Epithelial cell of proximal tubule (primary cell): ENCODE data around the gene ELFN1. TPM values are rescaled to one million over a fixed set of nuclear protein-coding genes. Genes with fewer than 3 reads are reported as not detected.

Experiments used
- DNase-seq: peaks from one replicate; pipeline ENCODE4 v3.0.0-alpha.2; 2011; ENCODE audit warnings: low read depth
- H3K4me3 ChIP-seq: 2 replicates; pipeline ENCODE4 v1.5.1; 2011; ENCODE audit warnings: low read depth, mild to moderate bottlenecking, low read length
- CTCF ChIP-seq: conservative IDR thresholded peaks from 2 replicates; pipeline ENCODE4 v1.5.1; 2012; ENCODE audit warnings: low read depth, mild to moderate bottlenecking, low read length
- total RNA-seq: library from RNA; depleted of rRNA; stranded (reverse); fragments of >200 nt; gene quantifications from 2 replicates; pipeline ENCODE4 v1.2.3, GENCODE V29; 2015

ELFN1 gene
- total RNA-seq, 1 donor from 2014 or later, result 0.23 TPM

- DNase-seq, result no peak
- no peak for TF ChIP-seq CTCF
- H3K4me3 ChIP-seq, result no peak overlapping the region
Measured at GRCh38 chr7:1742555-1743303, 72.7 kb downstream of the ELFN1 start.

GRCh38 chr7:1743481-1744230, 73.6 kb downstream of the ELFN1 start:
- H3K4me3 ChIP-seq, result no peak overlapping the region
- no peak for TF ChIP-seq CTCF
- DNase-seq, result no peak

GRCh38 chr7:1744296-1745017, 74.4 kb downstream of the ELFN1 start:
- no peak overlapping the region for H3K4me3 ChIP-seq
- no peak for DNase-seq
- no peak for TF ChIP-seq CTCF

GRCh38 chr7:1745018-1745532, 75.0 kb downstream of the ELFN1 start:
- no peak for DNase-seq
- no peak for TF ChIP-seq CTCF

GRCh38 chr7:1745576-1746490, 75.8 kb downstream of the ELFN1 start:
- no peak for DNase-seq
- no peak for TF ChIP-seq CTCF
- H3K4me3 ChIP-seq, result no peak overlapping the region

More at GRCh38 chr7:1745018-1745532, 75.0 kb downstream of the ELFN1 start:
- H3K4me3 ChIP-seq, result no peak overlapping the region

- no peak overlapping the region for H3K4me3 ChIP-seq
- no peak for TF ChIP-seq CTCF
- DNase-seq, result no peak
Measured at GRCh38 chr7:1746491-1746975, 76.5 kb downstream of the ELFN1 start.
